HG03457 (cell line): ENCODE results near the gene ZNF746.

Source experiments
- ATAC-seq: cut with Tn5 transposase; IDR thresholded peaks from one replicate; pipeline ENCODE4 v1.9.1; 2021; ENCODE audit warnings: moderate number of reproducible peaks; ENCODE audit not compliant: unreplicated experiment

ZNF746 gene

GRCh38 chr7:149490083-149490760 is 7.4 kb downstream of the ZNF746 start:
- ATAC-seq = no peak

- ATAC-seq = no peak
Observed at GRCh38 chr7:149489391-149490024, 8.1 kb downstream of the ZNF746 start.

- ATAC-seq = no peak
Observed at GRCh38 chr7:149479568-149479967, 18.0 kb downstream of the ZNF746 start.

GRCh38 chr7:149478754-149479153 is 18.9 kb downstream of the ZNF746 start:
- ATAC-seq = no peak

- no peak for ATAC-seq
Observed at GRCh38 chr7:149477494-149478443, 19.8 kb downstream of the ZNF746 start.

- ATAC-seq = no peak
Observed at GRCh38 chr7:149476791-149477190, 20.8 kb downstream of the ZNF746 start.

- ATAC-seq = no peak
Observed at GRCh38 chr7:149475121-149476045, 22.2 kb downstream of the ZNF746 start.

- no peak for ATAC-seq
Observed at GRCh38 chr7:149474309-149475120, 23.1 kb downstream of the ZNF746 start.

GRCh38 chr7:149473251-149473650 is 24.4 kb downstream of the ZNF746 start:
- ATAC-seq = no peak

- no peak for ATAC-seq
Observed at GRCh38 chr7:149471289-149471953, 26.2 kb downstream of the ZNF746 start.

GRCh38 chr7:149469806-149470205 is 27.8 kb downstream of the ZNF746 start:
- no peak for ATAC-seq

- no peak for ATAC-seq
Observed at GRCh38 chr7:149468208-149468607, 29.4 kb downstream of the ZNF746 start.

GRCh38 chr7:149467321-149467859 is 30.2 kb downstream of the ZNF746 start:
- ATAC-seq = no peak

- no peak for ATAC-seq
Observed at GRCh38 chr7:149466364-149466763, 31.2 kb downstream of the ZNF746 start.

GRCh38 chr7:149463500-149464161 is 34.0 kb downstream of the ZNF746 start:
- ATAC-seq = no peak

- ATAC-seq = no peak
Observed at GRCh38 chr7:149462101-149462520, 35.5 kb downstream of the ZNF746 start.

GRCh38 chr7:149460493-149461277 is 36.9 kb downstream of the ZNF746 start, which contains the start of gene ZNF777:
Gene ZNF777, minus strand, starts transcription at chr7:149461062. Its CDS starts 5,040 bp downstream, at chr7:149456022.
- ATAC-seq = peak; percentile 94
